SIG-M5 (cell line): ENCODE data around the gene NOC4L.

Experiments used
- DNase-seq: peaks from one replicate; lab custom pipeline; 2025; lab: John Stamatoyannopoulos, UW

Gene NOC4L

DNA sequence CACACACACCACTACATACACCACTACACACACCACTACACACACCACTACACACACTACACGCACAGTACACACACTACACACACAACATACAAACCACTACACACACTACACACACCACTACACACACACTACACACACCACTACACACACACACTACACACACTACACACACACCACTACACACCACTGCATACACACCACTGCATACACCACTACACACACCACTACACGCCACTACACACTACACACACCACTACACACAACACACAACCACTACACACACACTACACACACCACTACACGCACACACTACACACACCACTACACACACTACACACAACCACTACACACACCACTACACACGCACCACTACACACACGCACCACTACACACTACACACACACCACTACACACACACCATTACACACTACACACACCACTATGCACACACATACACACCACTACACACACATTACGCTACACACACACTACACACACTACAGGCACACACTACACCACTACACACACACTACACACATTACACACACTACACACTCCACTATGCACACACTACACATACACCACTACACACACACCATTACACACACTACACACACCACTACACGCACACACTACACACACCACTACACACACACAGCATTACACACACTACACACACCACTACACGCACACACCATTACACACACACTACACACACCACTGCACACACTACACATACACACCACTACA lies 12.5 kb downstream of the NOC4L start:
- DNase-seq, result no peak

DNA sequence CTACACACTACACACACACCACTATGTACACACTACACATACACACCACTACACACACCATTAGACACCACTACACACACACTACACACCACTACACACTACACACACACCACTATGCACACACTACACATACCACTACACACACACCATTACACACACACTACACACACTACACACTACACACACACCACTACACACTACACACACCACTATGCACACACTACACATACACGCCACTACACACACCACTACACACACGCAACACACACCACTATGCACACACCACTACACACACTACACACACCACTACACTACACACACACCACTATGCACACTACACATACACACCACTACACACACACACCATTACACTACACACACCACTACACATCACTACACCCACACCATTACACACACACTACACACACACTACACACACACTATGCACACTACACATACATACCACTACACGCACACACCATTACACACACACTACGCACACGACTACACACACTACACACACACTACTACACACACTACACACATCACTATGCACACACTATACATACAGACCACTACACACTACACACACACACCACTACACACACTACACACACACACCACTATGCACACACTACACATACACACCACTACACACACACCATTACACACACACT lies 13.6 kb downstream of the NOC4L start:
- no peak for DNase-seq

DNA sequence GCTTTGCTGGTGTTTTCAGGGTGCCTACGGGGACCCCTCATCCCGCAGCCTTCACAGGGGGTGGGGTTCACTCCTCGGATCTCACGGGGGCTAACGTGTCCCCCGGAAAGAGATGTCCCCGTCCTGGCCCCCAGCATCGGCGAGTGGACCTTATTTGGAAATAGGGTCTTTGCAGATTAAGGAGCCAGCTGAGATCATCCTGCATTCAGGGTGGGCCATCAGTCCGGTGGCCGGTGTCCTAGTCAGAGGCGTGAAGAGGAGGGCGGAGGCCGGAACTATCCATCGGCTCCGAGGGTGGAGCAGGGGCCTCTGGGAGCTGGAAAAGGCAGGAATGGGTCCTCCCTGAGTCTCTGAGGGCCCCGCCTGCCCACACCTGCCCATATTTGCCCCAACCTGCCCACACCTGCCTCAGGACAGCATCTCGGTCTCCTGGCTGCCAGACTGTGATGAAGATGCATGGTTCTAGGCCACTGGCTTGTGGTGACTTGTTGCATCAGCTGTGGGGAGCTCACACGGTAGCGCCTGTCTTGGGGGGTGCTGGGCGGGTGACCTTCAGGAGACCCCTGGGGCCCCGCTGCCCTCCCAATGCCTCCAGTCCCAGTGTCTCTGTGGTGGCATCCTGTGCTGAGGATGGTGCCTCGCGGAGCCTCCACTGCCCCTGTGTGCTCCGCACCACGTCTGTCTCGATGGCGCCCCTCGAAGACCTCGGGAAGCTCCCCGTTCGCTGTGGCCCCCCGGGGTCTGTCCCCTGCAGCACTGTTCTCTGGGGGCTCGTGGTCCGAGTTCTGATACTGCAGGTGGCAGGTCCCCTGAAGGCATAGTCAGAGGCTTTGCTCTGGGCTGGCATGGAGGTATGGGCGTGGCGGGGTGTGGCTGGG lies 14.7 kb downstream of the NOC4L start:
- DNase-seq, result no peak

DNA sequence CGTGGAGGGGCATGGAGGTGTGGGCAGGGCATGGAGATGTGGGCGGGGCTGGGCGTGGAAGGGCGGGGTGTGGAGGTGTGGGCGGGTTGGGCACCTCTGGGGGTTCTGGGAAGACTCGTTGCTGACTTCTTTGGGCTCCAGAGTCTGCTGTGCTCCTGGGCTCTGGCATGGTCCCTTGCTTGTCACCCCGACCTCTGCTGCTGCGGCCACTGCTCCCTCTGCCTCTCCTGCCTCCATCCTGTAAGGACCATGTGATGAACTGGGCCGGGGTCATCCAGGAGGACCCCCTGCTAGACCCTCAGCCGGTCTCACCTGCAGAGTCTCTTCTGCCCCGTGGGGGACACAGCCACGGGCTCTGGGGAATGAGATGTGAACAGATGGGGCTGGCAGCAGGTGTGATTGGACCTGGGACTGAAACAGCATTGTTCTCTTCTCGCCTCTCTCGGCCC lies 15.3 kb downstream of the NOC4L start:
- DNase-seq, result no peak

DNA sequence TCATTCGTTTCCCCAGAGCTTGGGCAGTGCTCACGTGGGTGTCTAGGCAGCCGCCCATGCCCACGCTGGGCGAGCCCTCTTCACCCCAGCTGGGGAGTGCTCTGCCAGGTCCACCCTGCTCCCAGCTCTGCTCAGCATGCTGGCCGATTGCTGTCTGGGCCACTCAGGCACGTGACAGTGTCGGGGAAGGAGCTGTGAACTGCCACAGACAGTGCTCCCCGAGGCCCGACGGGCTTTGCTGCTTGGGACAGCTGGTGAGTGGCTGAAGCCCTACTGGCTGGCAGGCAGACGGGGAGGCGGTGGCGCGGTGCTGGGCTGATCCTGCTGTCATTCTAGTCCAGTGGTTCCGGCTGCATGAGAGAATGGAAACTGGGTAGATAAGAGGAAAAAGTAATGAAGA lies 15.8 kb downstream of the NOC4L start:
- no peak for DNase-seq

DNA sequence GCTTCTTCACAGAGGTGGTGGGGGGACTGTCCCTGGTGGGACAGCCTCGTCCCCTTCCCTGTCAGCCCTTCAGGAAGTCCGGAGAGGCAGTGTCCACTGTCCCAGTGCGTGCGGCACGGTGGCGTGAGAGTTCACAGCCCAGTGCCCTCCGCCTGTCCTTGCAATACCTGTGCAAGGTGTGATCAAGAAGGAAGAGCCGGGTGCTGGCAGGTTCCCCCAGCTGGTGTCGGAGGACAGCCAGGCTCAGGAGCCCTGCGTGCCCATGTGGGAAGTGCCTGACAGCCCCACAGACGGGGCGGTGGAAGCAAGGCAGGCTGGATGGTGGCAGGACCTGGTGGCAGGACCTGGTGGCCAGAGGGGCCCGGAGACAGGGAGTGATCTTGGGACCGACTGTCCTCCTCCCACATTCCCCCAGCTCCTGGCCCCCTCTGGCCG lies 16.4 kb downstream of the NOC4L start:
- DNase-seq, result no peak

DNA sequence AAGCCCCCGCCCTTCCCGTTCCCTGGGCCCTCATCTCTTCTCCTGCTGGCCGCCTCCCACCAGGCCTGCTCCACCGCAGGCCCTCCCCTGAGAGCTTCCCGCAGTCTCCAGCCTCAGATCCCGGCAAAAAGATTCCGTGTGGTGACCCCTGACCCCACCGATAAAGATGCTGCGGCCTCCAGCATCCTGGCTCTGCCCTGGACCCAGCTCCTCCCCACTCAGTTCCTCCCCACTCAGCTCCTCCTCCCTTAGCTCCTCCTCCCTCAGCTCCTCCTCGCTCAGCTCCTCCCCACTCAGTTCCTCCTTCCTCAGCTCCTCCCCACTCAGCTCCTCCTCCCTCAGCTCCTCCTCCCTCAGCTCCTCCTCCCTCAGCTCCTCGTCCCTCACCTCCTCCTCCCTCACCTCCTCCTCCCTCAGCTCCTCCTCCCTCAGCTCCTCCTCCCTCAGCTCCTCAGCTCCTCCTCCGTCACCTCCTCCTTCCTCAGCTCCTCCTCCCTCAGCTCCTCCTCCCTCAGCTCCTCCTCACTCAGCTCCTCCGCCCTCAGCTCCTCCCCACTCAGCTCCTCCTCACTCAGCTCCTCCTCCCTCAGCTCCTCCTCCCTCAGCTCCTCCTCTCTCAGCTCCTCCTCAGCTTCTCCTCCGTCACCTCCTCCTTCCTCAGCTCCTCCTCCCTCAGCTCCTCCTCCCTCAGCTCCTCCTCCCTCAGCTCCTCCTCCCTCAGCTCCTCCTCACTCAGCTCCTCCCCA lies 17.0 kb downstream of the NOC4L start:
- DNase-seq, result no peak

DNA sequence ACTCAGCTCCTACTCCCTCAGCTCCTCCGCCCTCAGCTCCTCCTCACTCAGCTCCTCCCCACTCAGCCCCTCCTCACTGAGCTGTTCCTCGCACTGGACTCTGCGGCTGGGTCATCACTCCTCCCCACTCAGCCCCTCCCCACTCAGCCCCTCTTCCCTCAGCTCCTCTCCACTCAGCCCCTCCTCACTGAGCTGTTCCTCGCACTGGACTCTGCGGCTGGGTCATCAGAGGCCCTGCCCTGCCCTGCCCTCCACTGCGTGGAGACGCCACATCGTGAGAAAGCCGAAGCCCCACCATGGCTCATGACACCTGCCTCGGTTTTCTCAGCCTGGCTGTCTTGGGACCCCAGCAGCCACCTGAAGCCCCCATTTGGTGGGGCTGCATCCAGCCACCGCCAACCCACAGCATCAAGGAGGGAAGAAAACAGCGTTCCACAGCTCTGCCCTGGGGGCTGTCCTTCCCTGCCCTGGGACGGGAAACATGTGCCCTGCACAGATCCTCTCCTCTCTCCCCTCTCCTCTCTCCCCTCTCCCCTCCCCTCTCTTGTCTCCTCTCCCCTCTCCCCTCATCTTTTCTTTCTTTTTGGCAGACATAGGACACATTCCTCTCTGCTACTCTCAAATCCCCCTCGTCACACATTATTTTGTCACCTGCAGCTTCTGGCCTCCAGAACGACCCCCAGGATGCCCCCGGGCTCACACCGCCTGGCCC lies 17.7 kb downstream of the NOC4L start:
- no peak for DNase-seq

DNA sequence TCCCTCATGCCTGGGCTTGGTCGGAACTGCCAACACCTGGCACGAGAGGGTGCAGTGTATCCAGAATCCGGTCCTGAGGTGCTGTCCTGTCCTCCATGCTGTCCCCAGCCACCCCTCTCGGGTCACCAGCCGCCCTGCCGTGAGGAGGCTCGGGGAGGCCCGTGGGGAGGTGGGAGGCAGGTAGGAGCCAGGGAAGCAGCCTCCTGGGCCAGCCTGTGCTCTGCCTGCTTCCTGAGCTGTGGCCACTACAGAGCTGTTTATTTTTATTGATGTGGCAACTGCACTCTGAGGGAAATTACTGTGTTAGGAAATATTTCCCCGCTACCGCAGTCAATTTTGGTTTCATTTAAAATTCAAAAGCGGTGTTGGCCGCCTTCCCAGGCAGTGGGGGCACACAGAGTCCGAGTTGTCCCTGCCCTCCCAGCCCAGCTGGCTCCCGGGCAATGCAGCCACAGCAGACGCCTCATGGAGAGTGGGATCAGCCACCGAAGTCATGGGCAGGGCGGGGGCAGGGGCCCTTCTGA lies 18.3 kb downstream of the NOC4L start:
- DNase-seq, result no peak

DNA sequence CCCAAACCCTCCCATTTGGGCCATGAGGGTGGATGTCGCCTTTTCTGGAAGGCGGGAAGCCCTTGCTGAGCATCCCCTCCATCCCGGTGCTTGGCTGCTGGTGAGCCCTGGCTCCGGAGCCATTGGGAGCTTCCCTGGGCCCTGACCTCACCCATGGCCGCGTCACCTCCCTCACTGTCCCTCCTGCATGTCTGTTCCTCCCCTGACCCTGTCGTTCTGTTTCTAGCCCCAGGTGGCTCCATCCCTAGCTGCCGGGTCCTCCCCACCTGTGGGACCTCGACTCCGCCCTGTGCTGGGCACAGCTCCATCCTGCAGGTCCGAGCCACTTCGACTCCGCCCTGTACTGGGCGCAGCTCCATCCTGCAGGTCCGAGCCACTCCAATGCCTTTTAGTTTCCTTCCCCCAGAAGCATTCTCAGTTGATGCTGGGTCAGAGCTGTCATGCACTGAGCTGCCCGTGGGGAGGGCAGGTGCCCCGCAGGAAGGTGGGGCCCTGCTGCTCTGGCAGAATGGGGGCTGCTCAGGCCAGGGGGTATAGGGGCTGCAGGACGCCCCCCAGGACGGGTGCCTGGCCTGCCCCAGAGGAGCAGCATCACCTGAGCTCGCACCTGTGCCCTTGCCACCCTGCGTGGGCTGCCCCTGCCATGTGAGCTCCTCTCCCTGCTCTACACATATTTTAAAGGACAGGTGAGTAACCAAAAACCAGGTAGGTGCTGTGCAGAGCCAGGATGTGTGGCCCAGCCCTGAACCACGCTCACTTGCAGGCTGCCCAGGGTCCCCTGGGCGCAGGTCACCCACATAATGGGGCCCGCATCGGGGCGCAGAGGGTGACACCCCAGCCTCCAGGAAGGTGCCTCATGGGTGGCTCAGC lies 19.0 kb downstream of the NOC4L start:
- DNase-seq, result no peak

DNA sequence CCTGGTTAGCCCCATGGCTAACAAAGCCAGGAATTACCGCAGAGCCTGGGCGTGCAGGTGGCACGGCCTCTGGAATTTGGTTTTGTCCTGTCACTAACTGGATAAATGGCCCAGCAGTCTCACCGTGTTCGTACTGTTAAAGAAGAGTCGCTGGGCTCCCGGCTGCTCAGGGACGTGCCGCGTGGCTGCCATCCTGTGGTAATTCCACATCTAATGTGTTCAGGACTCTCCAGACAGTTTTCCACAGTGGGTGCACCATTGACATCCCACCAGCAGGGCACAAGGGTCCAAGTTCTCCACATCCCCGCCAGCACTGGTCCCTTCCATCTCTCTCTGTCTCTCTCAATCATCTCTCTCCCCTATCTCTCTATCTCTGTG lies 19.6 kb downstream of the NOC4L start:
- no peak for DNase-seq

DNA sequence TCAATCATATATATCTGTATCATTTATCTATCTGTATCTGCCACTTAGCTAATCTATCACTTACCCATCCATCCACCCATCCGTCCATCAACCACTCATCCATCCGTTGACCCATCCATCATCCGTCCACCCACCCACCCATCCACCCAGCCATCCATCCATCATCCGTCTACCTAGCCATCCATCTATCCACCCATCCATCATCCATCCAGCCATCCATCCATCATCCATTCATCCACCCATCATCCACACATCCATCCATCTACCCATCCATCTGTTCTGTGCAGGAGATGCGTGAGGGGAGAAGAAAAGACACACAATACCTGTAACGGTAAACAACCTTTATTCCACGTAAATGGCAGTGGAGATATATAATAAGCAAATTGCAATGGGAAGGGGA lies 20.2 kb downstream of the NOC4L start:
- DNase-seq, result no peak

DNA sequence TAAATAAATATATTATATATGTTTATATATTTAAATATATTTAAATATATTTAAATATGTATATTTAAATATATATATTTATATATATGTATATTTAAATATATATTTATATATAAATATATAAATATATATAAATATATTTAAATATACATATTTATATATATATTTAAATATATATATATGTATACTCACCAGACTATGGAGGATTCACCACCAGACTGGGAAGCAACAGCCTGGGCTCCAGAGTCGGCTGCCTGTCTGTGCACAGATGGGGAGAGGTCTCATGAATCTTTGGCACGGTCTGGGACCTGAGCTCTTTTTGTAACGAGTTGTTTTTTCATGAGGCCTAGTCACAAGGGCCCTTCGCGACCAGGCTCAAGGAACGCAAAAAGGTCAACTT lies 21.3 kb downstream of the NOC4L start:
- no peak for DNase-seq

DNA sequence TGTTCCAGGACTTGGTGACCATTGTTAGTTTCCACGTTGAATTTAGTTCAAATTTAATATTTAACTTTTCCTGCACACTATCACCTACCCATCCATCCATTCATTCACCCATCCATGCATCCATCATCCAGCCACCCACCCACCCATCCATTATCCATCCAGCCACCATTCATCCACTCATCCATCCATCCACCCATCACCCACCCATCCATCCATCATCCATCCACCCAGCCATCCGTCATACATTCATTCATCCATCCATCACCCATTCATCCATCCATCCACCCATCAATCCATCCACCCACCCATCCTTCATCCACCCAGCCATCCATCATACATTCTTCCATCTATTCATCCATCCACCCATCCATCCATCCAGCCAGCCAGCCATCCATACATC lies 21.8 kb downstream of the NOC4L start:
- DNase-seq, result no peak

DNA sequence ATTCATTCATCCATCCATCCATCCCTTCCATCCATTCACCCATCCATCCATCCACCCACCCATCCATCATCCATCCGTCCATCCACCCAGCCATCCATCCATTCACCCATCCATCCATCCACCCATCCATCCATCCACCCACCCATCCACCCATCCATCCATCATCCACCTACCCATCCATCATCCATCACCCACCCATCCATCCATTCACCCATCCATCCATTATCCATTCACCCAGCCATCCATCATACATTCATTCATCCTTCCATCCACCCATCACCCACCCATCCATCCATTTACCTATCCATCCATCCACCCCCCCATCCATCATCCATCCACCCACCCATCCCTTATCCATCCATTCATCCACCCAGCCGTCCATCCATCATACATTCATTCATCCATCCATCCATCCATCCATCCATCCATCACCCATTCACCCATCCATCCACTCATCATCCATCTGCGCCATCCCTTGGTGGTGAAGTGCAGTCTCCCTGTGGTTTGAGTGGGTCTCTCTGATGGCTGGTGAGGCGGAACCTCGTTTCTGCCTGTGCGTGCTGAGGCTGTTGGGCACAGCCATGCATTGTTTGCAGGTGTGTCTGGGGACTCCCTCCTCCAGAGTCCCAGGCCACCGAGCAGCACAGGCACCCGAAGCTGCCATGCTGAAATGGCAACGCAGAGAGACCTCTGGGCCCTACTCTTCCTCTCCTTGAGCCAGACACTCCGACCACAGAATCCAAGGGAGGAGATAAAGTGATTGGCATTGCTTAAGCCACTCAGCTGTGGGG lies 22.7 kb downstream of the NOC4L start:
- no peak for DNase-seq

DNA sequence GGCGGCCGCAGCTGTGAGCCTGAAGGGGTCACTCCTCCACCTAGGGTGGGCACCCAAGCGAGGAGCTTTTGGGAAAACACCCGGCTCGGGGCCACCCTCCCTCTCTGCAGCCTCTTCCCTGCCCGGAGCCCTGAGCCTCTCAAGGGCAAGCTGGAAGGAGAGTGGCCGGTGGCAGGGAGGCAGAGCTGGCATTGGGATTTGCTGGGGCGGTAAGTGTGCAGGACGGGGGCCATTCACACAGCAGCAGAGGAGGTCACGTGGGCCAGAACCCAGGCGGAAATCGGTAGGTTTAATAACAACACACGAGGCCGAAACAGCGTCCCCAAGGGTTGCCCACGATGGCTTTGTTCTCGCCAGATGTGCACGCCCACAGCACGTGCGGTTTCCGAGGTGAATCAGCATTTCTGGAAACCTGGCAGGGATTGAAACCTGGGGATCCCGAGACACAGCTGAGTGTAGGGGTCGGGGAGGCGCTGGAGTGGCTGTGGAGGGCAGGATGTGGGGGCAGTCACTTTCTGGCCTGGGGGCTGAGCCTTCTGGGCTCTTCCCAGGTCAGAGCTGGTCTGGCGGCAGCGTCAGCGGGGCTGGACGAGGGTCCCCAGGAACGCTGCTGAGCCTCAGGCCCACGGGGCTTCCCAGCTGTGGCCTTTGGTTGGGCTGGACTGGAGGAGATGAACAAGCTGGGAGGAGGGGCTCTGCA lies 23.5 kb downstream of the NOC4L start:
- DNase-seq, result no peak

DNA sequence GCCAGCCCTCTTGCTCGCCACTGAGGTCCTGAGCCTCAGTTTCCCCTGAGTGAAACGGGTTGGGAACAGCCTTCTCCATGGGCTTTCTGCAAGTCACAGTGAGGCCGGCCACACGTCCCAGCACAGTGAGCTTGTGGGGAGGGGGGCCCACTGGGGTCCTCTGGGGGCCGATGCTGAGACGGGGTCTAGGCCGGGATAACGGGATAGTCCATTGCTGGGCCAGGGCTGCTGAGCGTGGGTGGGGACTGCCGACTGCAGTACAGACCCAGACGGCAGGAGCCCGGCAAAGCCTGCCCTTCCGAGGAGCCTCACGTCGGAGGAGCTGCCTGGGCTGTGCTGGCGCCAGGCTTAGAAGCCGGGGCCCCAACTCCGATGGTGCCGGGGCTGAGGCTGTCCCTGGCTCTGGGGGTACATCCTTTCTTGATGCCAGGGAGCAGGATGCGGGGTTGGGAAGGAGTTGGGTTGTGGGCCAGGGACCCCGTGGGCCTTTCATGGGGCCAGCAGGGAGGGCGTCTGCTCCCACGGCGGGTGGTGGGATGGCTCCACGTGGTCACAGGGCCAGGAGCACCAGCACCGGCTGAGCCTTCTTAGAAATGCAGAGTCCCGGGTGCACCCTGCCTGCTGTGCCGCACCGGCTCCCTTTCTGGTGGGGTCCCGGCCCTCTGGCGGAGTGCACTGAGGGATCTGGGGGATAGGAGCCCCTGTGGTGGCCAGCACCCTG lies 24.2 kb downstream of the NOC4L start:
- no peak for DNase-seq

DNA sequence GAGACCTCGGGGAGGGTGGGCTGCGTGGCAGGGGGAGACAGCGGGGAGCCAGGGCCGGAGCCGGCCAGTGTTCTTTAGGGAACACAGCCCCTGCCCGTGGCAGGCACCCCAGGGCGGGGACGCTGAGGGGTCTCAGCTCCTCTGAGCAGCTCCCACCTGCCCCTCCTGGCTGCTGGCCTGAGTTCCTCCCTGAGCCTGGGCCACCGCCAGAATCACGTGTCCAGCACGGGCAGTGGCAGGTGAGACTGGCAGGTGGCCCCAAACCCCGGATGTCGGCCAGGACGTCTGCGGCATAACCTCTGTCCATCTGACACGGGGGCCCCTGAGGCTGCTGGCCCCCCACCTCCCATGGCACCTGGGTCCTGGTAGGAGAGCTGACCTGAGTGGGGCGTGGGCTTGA lies 25.1 kb downstream of the NOC4L start:
- DNase-seq, result no peak
